Measurements from ENCODE around the gene ARHGEF28. TPM values are rescaled to one million over a fixed set of nuclear protein-coding genes. Genes with fewer than 3 reads are reported as not detected.

ARHGEF28 gene
- total and polyA plus RNA-seq, 2 donors, result 7.3 to 7.4 TPM

- Histone ChIP-seq H3K27me3 (ENCODE audit: control insufficient read depth in 2 of 2, insufficient read depth in 1 of 2, low read length in 1 of 2) (no peaks in the 10 kb centered on the region), H3K9me3 (ENCODE audit: control insufficient read depth in 2 of 2, insufficient read depth in 1 of 2, low read length in 1 of 2) (no peaks in the 10 kb centered on the region), H3K4me3 (ENCODE audit: low read length in 2 of 2) (no peak overlapping the region), H3K36me3 (ENCODE audit: control insufficient read depth in 2 of 2, insufficient read depth in 2 of 2, low read length in 1 of 2) (no peaks in the 10 kb centered on the region), H3K27ac (ENCODE audit: low read depth in 1 of 2, low read length in 1 of 2) (no peak overlapping the region), H3K4me1 (ENCODE audit: control insufficient read depth in 2 of 2, insufficient read depth in 2 of 2, low read length in 2 of 2) (no peaks in the 10 kb centered on the region)
- WGBS, result 91% methylated on average over 7 of the region's 7 CpGs
- no peak for DNase-seq (ENCODE audit: low read depth in 6 of 9, low spot score in 9 of 9)
Measured at GRCh38 chr5:73747696-73748380, 121.8 kb downstream of the ARHGEF28 start.

- Histone ChIP-seq H3K4me1 (ENCODE audit: control insufficient read depth in 2 of 2, insufficient read depth in 2 of 2, low read length in 2 of 2) (no peaks in the 10 kb centered on the region), H3K36me3 (ENCODE audit: control insufficient read depth in 2 of 2, insufficient read depth in 2 of 2, low read length in 1 of 2) (no peaks in the 10 kb centered on the region), H3K9me3 (ENCODE audit: control insufficient read depth in 2 of 2, insufficient read depth in 1 of 2, low read length in 1 of 2) (no peaks in the 10 kb centered on the region), H3K27me3 (ENCODE audit: control insufficient read depth in 2 of 2, insufficient read depth in 1 of 2, low read length in 1 of 2) (no peaks in the 10 kb centered on the region), H3K27ac (ENCODE audit: low read depth in 1 of 2, low read length in 1 of 2) (peak overlapping the region in 1 of 2 donors; percentile 25), H3K4me3 (ENCODE audit: low read length in 2 of 2) (no peak overlapping the region)
- WGBS, result 96% methylated on average over 11 of the region's 11 CpGs
- DNase-seq (ENCODE audit: low read depth in 6 of 9, low spot score in 9 of 9), result no peak
Measured at GRCh38 chr5:73748510-73749400, 122.8 kb downstream of the ARHGEF28 start.

- Histone ChIP-seq H3K27ac (ENCODE audit: low read depth in 1 of 2, low read length in 1 of 2) (no peak overlapping the region), H3K4me1 (ENCODE audit: control insufficient read depth in 2 of 2, insufficient read depth in 2 of 2, low read length in 2 of 2) (no peaks in the 10 kb centered on the region), H3K9me3 (ENCODE audit: control insufficient read depth in 2 of 2, insufficient read depth in 1 of 2, low read length in 1 of 2) (no peaks in the 10 kb centered on the region), H3K4me3 (ENCODE audit: low read length in 2 of 2) (no peak overlapping the region), H3K27me3 (ENCODE audit: control insufficient read depth in 2 of 2, insufficient read depth in 1 of 2, low read length in 1 of 2) (no peaks in the 10 kb centered on the region), H3K36me3 (ENCODE audit: control insufficient read depth in 2 of 2, insufficient read depth in 2 of 2, low read length in 1 of 2) (no peaks in the 10 kb centered on the region)
- WGBS, result 94% methylated on average over 11 of the region's 11 CpGs
- DNase-seq (ENCODE audit: low read depth in 6 of 9, low spot score in 9 of 9), result no peak
Measured at GRCh38 chr5:73749485-73750270, 123.7 kb downstream of the ARHGEF28 start.

DNA sequence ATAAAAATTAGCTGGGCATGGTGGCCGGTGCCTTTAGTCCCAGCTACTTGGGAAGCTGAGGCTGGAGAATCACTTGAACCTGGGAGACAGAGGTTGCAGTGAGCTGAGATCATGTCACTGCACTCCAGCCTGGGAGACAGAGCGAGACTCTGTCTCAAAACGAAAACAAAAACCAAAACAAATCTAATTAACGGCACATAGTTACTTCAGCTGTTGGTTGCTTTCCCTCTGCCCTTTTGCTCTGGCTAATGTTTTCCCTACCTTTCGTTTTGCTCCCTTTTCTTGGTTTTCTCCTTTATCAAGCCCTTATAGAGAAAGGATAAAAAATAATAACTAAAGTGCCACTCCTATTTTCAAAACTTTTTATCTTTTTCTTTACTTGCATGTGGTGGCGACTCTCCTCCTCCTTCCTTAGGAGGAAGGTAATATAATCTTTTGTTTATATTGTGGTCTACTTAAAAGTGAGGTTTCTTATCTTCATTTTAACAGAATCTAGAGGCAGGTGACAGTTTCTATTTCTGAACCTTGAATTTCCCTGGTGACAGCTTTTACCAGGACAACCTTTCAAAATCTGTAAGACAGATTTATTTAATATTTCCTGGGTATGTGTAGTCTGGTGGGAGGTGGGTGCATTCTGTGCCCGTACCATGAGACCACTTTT, 125.4 kb downstream of the ARHGEF28 start:
- Histone ChIP-seq H3K4me3 (ENCODE audit: low read length in 2 of 2) (no peak overlapping the region), H3K9me3 (ENCODE audit: control insufficient read depth in 2 of 2, insufficient read depth in 1 of 2, low read length in 1 of 2) (no peaks in the 10 kb centered on the region), H3K36me3 (ENCODE audit: control insufficient read depth in 2 of 2, insufficient read depth in 2 of 2, low read length in 1 of 2) (no peaks in the 10 kb centered on the region), H3K4me1 (ENCODE audit: control insufficient read depth in 2 of 2, insufficient read depth in 2 of 2, low read length in 2 of 2) (no peaks in the 10 kb centered on the region), H3K27me3 (ENCODE audit: control insufficient read depth in 2 of 2, insufficient read depth in 1 of 2, low read length in 1 of 2) (no peaks in the 10 kb centered on the region), H3K27ac (ENCODE audit: low read depth in 1 of 2, low read length in 1 of 2) (no peak overlapping the region)
- no peak for DNase-seq (ENCODE audit: low read depth in 6 of 9, low spot score in 9 of 9)
- WGBS, result 35% methylated on average over 7 of the region's 7 CpGs

DNA sequence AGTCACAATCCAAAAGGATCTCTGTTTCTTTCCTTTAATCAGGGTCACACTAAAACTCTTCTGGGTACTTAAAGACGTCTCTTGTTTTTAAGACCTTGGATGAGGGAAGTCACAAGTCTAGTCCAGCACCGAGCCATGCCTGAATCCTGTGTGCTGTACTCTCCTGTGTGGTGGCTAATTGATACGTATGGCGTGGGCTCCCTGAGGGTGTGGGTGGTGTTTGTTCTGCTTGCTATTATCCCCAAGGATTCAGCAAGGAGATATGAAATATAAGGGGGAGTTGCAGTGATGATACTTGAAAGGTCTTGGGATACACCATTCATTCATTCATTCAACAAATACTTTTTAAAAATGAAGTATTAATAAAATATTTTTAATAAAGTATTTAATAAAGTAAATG, 128.3 kb downstream of the ARHGEF28 start:
- DNase-seq (ENCODE audit: low read depth in 6 of 9, low spot score in 9 of 9), result no peak
- Histone ChIP-seq H3K4me3 (ENCODE audit: low read length in 2 of 2) (no peak overlapping the region), H3K36me3 (ENCODE audit: control insufficient read depth in 2 of 2, insufficient read depth in 2 of 2, low read length in 1 of 2) (no peaks in the 10 kb centered on the region), H3K9me3 (ENCODE audit: control insufficient read depth in 2 of 2, insufficient read depth in 1 of 2, low read length in 1 of 2) (no peaks in the 10 kb centered on the region), H3K27me3 (ENCODE audit: control insufficient read depth in 2 of 2, insufficient read depth in 1 of 2, low read length in 1 of 2) (no peaks in the 10 kb centered on the region), H3K4me1 (ENCODE audit: control insufficient read depth in 2 of 2, insufficient read depth in 2 of 2, low read length in 2 of 2) (no peaks in the 10 kb centered on the region), H3K27ac (ENCODE audit: low read depth in 1 of 2, low read length in 1 of 2) (no peak overlapping the region)
- 97% methylated on average over 4 of the region's 4 CpGs for WGBS

- Histone ChIP-seq H3K27me3 (ENCODE audit: control insufficient read depth in 2 of 2, insufficient read depth in 1 of 2, low read length in 1 of 2) (no peaks in the 10 kb centered on the region), H3K9me3 (ENCODE audit: control insufficient read depth in 2 of 2, insufficient read depth in 1 of 2, low read length in 1 of 2) (no peaks in the 10 kb centered on the region), H3K4me3 (ENCODE audit: low read length in 2 of 2) (no peak overlapping the region), H3K27ac (ENCODE audit: low read depth in 1 of 2, low read length in 1 of 2) (no peak overlapping the region), H3K36me3 (ENCODE audit: control insufficient read depth in 2 of 2, insufficient read depth in 2 of 2, low read length in 1 of 2) (no peaks in the 10 kb centered on the region), H3K4me1 (ENCODE audit: control insufficient read depth in 2 of 2, insufficient read depth in 2 of 2, low read length in 2 of 2) (peaks cover 0 to 3% of the 10 kb centered on the region in 2 donors)
- DNase-seq (ENCODE audit: low read depth in 6 of 9, low spot score in 9 of 9), result no peak
- WGBS, result 97% methylated on average over 1 of the region's 1 CpG
Measured at GRCh38 chr5:73757416-73757815, 131.4 kb downstream of the ARHGEF28 start.

DNA sequence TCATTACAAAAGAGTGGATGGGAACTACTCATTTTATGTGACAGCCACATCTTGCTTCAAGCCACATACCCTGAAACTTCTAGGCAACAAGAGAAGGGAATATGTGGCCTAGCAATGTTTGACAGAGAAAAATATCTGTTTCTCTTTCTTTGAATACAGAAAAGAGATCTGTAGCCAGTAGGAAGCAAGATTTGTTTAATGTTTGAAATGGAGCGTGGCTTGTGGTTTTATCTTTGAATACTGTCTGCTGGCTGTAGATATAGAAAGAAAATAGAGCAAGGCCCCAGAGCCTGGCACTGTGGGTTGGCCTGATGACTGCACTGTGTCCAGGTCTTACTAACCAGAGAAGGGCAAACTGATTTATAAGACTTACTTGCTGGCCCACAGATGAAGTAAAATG, 133.8 kb downstream of the ARHGEF28 start:
- H3K27ac ChIP-seq (ENCODE audit: low read depth in 1 of 2, low read length in 1 of 2), result no peak overlapping the region
- WGBS, result 2% methylated on average over 1 of the region's 1 CpG

GRCh38 chr5:73763300-73764032, 137.5 kb downstream of the ARHGEF28 start:
- no peak overlapping the region for H3K27ac ChIP-seq (ENCODE audit: low read depth in 1 of 2, low read length in 1 of 2)
- no peaks in the 10 kb centered on the region for H3K36me3 ChIP-seq (ENCODE audit: control insufficient read depth in 2 of 2, insufficient read depth in 2 of 2, low read length in 1 of 2)
- 97% methylated on average over 7 of the region's 7 CpGs for WGBS
- H3K4me3 ChIP-seq (ENCODE audit: low read length in 2 of 2), result no peak overlapping the region
- no peaks in the 10 kb centered on the region for H3K27me3 ChIP-seq (ENCODE audit: control insufficient read depth in 2 of 2, insufficient read depth in 1 of 2, low read length in 1 of 2)
- H3K9me3 ChIP-seq (ENCODE audit: control insufficient read depth in 2 of 2, insufficient read depth in 1 of 2, low read length in 1 of 2), result peaks cover 0 to 7% of the 10 kb centered on the region in 2 donors
- peaks cover 0 to 3% of the 10 kb centered on the region in 2 donors for H3K4me1 ChIP-seq (ENCODE audit: control insufficient read depth in 2 of 2, insufficient read depth in 2 of 2, low read length in 2 of 2)
- DNase-seq (ENCODE audit: low read depth in 6 of 9, low spot score in 9 of 9), result no peak

More for the DNA sequence above, 133.8 kb downstream of the ARHGEF28 start:
- H3K36me3 ChIP-seq (ENCODE audit: control insufficient read depth in 2 of 2, insufficient read depth in 2 of 2, low read length in 1 of 2), result no peaks in the 10 kb centered on the region
- H3K4me1 ChIP-seq (ENCODE audit: control insufficient read depth in 2 of 2, insufficient read depth in 2 of 2, low read length in 2 of 2), result peaks cover 0 to 3% of the 10 kb centered on the region in 2 donors
- H3K9me3 ChIP-seq (ENCODE audit: control insufficient read depth in 2 of 2, insufficient read depth in 1 of 2, low read length in 1 of 2), result no peaks in the 10 kb centered on the region
- peak in 1 of 9 donors; percentile 5 for DNase-seq (ENCODE audit: low read depth in 6 of 9, low spot score in 9 of 9)
- H3K27me3 ChIP-seq (ENCODE audit: control insufficient read depth in 2 of 2, insufficient read depth in 1 of 2, low read length in 1 of 2), result no peaks in the 10 kb centered on the region
- H3K4me3 ChIP-seq (ENCODE audit: low read length in 2 of 2), result no peak overlapping the region
